Measurements from ENCODE around the gene CDC14C.
"Not testable (repeated sequence)": the region's sequence is repeated elsewhere in the genome, so short reads cannot be mapped to it uniquely, and the experiment has no call there.

Gene CDC14C

GRCh38 chr7:48924433-48924832 is at the start of gene CDC14C:
Gene CDC14C, plus strand, starts transcription at chr7:48924547. Its CDS starts 126 bp downstream, at chr7:48924673.
- DNase-seq = no peak

GRCh38 chr7:48875045-48875916 is 49.1 kb upstream of the CDC14C start:
- DNase-seq = no peak

GRCh38 chr7:48876087-48876486 is 48.3 kb upstream of the CDC14C start:
- DNase-seq = no peak

- DNase-seq = no peak
These were observed 43.5 kb upstream of the CDC14C start for GRCh38 chr7:48880851-48881250.

- no peak for DNase-seq
These were observed 36.8 kb upstream of the CDC14C start for GRCh38 chr7:48887500-48887899.

GRCh38 chr7:48894574-48894973 is 29.8 kb upstream of the CDC14C start:
- DNase-seq = no peak

- no peak for DNase-seq
These were observed 24.4 kb upstream of the CDC14C start for GRCh38 chr7:48899932-48900331.

- no peak for DNase-seq
These were observed 22.4 kb upstream of the CDC14C start for GRCh38 chr7:48901966-48902365.

GRCh38 chr7:48904975-48905374 is 19.4 kb upstream of the CDC14C start:
- no peak for DNase-seq

GRCh38 chr7:48905686-48906085 is 18.7 kb upstream of the CDC14C start:
- not testable (repeated sequence) for DNase-seq

- DNase-seq = not testable (repeated sequence)
These were observed 14.5 kb upstream of the CDC14C start for GRCh38 chr7:48909887-48910286.

- DNase-seq = no peak
These were observed 7.1 kb downstream of the CDC14C start for GRCh38 chr7:48931481-48931880.

- DNase-seq = no peak
These were observed 8.0 kb downstream of the CDC14C start for GRCh38 chr7:48932126-48932910.

GRCh38 chr7:48933549-48934085 is 9.3 kb downstream of the CDC14C start:
- no peak for DNase-seq

GRCh38 chr7:48938539-48939295 is 14.4 kb downstream of the CDC14C start:
- no peak for DNase-seq

- no peak for DNase-seq
These were observed 19.1 kb downstream of the CDC14C start for GRCh38 chr7:48943279-48943990.

- no peak for DNase-seq
These were observed 31.6 kb downstream of the CDC14C start for GRCh38 chr7:48955916-48956315.

- DNase-seq = no peak
These were observed 35.3 kb downstream of the CDC14C start for GRCh38 chr7:48959676-48960075.

GRCh38 chr7:48962821-48963505 is 38.6 kb downstream of the CDC14C start:
- no peak for DNase-seq

- DNase-seq = no peak
These were observed 39.7 kb downstream of the CDC14C start for GRCh38 chr7:48964074-48964473.

- no peak for DNase-seq
These were observed 46.8 kb downstream of the CDC14C start for GRCh38 chr7:48971173-48971572.

- no peak for DNase-seq
These were observed 51.9 kb downstream of the CDC14C start for GRCh38 chr7:48976253-48976652.

Data from activated CD4-positive, alpha-beta T cell treated with anti-CD3 and anti-CD28 coated beads for 1 hour (primary cell).